Fibroblast of peridontal ligament (primary cell): Measurements from ENCODE around the gene BMERB1.
"Not testable (repeated sequence)": the region's sequence is repeated elsewhere in the genome, so short reads cannot be mapped to it uniquely, and the experiment has no call there.

Source experiments
- DNase-seq: peaks from one replicate; pipeline ENCODE4 v3.0.0-alpha.2; 2010; ENCODE audit errors: extremely low read depth

Gene BMERB1

DNA sequence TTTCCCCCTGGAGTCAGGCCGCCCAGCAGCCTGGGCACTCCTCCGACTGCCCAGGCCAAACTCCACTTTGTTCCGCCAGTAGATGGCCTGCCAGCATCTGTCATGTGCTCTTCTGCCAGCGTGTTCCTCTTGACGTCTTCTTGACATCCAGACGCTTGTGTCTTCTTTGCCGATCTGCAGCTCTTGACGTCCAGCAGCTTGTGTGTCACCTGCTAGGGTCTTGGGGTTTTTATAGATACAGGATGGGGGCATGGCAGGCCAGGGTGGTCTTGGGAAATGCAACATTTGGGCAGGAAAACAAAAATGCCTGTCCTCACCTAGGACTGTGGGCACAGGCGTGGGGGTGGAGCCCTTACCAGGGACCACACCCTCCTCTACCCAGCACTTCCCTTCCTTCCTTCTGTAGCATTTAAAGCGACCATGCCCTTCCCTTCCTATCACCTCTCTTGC is 88.7 kb downstream of the BMERB1 start:
- DNase-seq, result no peak

DNA sequence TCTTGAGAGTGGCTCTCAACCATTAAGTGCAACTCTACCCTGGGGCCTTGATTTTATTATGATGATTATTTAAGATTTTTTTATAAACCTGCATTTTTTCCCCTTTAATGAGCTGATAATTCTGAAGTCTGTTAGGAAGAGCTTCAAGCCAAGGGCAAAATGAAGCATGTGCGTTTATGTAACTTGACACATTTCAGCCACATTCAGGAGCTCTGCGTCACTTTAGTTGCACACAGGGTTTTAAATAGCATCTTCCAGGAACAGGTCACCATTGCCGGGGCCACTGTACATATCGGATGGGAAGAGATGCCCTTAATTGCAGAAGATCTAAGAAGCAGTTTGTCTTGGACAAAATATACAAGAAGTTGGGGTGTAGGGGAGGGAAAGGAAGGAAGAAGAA is 89.6 kb downstream of the BMERB1 start:
- DNase-seq, result no peak

DNA sequence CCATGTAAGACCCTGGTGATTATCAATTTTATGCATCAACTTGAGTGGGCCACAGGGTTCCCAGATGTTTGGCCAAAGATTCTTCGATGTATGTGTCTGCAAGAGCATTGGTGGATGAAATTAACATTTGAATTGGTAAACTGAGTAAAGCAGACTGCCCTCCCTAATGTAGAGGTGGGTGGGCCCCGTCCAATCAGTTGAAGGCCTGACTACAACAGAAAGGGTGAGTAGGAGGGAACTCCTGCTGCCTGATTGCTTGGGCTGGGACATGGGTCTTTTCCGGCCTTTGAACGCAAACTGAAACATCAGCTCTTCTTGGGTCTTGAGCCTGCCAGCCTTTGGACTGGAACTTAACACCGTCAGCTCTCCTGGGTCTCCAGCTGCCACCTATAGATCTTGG is 90.6 kb downstream of the BMERB1 start:
- DNase-seq, result no peak

DNA sequence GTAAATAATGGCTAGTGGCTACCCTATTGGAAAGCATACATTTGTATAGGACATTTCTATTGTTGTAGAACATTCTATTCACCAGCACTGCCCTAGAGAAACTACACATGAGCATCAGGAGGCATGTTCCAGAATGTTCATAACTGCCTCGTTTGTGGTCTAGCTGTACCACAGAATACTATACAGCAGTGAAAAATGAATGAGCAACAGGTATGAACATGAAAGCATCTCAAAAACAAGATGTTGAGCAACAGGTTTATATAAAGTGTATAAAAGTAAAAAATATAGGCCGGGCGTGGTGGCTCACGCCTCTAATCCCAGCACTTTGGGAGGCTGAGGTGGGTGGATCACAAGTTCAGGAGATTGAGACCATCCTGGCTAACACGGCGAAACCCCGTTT is 91.7 kb downstream of the BMERB1 start:
- DNase-seq, result no peak

DNA sequence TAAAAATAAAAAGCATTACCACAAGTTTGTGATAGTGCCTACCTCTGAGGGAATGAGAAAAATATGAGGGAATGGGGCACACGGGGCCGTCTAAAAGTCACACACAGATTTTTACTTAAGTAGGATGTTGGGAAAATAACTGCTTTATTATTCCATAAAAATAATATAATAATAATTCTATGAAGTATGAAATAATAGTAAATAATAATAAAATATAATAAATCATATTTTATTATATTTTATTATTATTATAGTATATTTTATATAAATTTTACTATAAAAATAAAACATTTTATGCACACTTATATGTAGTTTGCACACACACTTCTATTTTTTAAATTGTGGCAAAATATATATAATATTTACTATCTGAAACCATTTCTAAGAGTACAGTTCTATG is 92.3 kb downstream of the BMERB1 start:
- DNase-seq, result no peak

DNA sequence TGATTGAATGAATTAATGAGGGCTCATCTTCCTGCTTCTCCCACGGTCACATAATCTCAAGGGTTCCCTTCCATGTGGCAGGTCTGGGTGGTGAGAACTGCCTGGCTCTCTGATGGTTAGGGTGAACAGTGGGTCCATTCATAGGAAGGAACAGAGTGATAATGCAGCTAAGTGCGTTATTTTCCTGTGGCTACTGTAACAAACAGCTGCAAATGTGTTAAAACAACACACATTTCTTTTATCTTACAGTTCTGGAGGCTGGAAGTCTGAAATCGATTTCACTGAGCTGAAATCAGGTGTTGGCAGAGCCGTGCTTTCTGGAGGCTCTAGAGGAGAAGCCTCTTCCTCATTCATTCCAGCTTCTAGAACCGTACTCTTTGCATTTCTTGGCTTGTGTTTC is 95.3 kb downstream of the BMERB1 start:
- no peak for DNase-seq

DNA sequence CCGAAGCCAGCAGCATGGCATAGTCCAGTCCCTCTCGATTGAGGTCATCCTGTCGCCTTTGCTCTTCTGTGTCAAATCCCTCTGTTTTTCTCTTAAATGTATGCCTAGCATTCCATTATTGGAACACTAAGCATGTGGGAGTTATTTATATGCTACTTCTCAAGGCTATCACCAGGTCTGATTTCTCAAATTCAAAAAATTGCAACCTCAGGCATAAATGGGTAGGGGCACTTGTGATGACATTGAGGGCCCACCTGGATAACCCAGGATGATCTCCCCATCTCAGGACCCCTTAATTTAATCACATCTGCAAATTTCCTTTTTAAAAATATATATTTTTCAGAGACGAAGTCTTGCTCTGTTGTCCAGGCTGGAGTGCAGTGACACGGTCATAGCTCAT is 95.7 kb downstream of the BMERB1 start:
- DNase-seq, result no peak

DNA sequence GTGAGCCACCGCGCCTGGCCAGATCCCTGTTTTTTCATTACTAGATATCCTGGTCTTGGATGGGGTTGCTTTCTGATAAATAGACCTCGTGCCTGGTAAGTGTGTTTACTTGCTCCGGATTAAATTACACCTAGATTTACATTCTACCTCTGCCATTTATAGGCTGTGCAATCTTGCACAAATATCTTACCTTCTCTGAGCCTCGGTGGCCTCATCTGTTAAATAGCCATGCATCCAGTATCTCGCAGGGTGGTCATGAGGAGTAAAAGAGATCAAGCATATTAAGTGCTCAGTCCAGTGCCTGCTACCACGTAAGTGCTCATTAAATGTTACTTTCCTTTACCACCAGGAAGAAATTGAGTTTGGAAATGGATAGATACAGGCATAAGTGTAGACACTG is 98.4 kb downstream of the BMERB1 start:
- no peak for DNase-seq

DNA sequence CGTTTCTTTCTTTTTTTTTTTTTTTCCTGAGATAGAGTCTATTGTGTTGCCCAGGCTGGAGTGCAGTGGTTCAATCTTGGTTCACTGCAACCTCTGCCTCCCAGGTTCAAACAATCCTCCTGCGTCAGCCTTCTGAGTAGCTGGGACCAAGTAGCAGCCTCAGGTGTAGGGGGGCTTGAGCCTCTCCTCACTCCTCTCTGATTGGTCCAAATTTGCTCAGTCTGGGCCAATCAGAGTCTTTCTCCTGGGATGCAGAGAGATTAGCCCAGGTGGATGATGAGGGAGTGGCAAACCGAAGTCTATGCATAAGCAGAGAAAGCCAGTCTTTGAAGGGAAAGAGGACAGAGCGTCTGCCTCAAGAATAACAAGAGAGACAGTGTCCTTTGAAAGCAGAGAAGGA is 99.0 kb downstream of the BMERB1 start:
- no peak for DNase-seq

DNA sequence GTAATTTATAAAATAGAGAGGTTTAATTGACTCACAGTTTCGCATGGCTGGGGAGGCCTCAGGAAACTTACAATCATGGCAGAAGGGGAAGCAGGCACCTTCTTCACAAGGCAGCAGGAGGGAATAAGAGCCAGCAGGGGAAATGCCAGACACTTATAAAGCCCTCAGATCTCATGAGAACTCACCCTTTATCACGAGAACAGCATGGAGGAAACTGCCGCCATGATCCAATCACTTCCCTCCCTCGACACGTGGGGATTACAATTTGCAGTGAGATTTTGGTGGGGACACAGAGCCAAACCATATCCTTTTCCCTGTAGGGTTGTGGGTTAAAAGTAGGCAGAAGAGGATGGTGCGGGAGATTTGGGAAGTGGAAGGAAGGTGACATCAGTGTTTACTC is 101.4 kb downstream of the BMERB1 start:
- DNase-seq, result no peak

DNA sequence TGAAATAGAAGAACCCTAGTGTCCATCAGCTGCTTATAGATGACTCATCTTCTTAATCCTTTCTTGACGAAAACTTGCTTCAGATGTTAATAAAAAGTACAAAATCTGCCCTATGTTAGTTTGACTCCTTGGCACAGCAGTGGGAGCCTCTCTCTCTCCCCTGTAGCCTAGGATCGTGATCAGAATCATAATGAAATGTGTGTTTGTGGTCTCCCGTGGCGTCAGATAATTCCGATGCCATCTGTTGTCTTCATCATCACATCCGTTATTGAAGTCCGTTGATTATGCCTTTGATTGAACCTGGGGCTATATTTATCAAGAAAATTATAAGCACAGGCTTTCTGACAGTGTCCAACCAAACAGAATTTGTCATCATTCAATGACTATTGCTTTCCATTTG is 102.5 kb downstream of the BMERB1 start:
- no peak for DNase-seq

DNA sequence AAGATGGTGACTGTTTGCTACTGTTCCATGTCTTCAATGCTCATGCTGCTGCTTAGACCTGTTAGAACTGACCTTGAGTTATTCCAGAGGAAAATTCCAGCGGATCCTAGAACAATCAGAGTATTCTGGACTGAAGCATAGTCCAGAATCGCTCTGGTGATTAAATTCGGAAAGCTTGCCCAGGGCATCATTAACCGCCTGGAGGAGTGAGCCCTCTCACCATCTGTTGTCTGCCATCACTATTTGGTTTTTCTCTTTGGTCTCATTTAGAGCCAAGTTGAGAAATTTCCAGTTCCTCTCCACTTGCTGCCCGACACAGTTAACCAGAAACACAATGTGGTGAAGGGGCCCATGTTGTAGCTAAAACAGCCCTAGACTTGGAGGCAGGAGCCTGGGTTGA is 104.1 kb downstream of the BMERB1 start:
- no peak for DNase-seq

DNA sequence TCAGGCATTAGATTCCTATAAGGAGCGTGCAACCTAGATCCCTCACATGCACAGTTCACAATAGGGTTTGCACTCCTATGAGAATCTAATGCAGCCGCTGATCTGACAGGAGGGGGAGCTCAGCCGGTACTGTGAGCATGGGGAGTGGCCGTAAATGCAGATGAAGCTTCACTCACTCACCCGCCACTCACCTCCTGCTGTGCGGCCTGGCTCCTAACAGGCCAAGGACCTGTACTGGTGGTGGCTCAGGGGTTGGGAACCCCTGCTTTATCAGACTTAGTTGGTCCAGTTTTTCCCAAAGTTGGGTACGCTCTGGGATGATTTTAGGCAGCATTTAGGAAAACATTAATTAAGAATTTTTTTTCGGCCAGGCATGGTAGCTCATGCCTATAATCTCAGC is 104.8 kb downstream of the BMERB1 start:
- DNase-seq, result no peak

DNA sequence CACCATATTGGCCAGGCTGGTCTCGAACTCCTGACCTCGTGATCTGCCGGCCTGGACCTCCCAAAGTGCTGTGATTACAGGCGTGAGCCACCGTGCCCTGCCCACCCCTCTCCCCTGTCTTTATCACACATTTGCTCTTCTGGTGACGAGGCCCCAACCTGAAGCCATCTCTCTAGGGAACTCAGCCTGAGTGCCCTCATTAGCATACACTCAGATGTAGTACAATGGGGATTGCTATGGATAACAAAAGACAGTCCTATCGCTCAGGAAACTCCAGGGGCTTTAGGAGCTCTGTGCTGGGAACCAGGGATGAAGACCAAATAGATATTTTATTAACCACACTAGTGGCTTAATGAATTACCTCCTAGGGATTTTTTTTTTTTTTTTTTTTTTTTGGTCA is 107.9 kb downstream of the BMERB1 start:
- DNase-seq, result no peak

DNA sequence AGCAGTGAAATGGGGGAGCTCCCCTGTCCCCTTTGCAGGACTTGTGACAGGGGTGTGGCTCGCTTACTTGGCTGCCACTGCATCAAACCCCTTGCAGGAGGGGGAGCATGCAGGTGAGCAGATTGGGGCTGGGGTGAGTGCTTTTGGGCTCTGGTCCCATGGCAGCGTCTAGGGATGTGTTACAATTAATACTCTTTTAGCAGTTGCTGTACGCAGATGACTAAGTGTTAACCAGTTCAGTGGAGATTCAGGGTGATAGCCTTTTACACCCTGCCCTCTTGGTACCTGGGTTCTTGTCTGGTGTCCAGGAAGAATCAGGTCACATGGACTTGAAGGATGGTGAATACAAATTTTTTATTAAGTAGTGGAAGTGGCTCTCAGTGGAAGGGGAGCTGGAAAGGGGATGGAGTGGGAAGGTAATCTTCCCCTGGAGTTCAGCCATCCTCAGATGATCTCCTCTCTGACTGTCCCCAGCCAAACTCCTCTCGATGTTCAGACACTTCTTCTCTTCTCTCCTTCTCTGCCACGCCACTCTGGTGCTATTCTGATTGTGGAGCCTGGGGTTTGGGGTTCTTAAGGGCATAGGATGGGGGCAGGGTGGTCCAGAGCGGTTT is 108.5 kb downstream of the BMERB1 start:
- no peak for DNase-seq

DNA sequence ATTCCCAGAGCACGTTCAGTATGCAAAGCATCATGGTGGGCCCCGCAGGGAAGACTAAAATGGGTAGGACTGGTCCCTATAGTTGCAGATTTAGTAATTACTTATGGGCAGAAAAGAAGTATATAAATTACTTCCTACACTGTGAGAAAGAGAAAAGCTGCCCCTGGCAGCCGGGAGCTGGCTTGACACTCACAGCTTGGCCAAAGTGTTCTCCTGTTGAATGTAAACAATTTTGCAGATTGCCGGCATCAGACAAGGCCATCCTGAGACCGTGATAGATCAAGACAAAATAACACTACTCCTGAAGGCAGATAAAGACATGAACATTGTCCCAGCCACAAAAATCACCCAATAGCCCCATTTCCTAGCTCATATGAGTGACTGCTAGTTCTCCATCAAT is 110.0 kb downstream of the BMERB1 start:
- no peak for DNase-seq

DNA sequence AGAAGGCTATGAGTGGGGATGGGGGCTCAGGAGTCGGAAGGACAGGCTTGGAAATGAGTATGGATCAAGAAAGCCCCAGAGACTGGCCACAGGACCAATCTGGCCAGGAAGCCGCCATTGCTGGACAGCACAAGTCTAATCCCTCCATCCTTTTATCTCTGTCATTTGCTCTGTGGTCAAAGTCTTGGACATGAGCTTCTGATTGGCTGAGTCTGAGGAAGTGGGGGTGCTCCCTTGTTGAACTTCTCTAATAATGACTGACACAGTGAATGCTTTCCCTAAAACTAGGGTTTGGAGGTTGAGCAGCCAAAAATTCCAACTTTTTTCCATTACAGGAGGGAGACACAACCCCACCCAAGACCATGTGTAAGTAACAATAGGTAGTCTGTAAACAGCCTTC is 111.2 kb downstream of the BMERB1 start:
- no peak for DNase-seq

DNA sequence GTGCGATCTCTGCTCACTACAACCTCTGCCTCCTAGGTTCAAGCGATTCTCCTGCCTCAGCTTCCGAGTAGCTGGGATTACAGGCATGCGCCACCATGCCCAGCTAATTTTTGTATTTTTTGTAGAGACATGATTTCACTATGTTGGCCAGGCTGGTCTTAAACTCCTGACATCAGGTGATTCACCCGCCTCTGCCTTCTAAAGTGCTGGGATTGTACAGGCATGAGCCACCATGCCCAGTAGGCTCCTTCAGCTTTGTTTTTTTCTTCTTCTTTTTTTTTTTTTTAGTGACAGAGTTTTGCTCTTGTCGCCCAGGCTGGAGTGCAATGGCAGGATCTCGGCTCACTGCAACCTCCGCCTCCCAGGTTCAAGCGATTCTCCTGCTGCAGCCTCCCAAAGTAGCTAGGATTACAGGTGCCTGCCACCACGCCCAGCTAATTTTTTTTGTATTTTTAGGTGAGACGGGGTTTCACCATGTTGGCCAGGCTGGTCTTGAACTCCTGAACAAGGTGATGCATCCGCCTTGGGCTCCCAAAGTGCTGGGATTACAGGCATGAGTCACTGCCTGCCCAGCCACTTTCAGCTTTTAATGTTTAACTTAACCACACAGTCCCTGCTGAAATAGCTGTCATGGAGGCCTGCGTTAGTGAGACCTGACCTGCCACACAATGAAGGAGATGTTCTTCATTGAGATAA is 112.8 kb downstream of the BMERB1 start:
- DNase-seq, result not testable (repeated sequence)

DNA sequence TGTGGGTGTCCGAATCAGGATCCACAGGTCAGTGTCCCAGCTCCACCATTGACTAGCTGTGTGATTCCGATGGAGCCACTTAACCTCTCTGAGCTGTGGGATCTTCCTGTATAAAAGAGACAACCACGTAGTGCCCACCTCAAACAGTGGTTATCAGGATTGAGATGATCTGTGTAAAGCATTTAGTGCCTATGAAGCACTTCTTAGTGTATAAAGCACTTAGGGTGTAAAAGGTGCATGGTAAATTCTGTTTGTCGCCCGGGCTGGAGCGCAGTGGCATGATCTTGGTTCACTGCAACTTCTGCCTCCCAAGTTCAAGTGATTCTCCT is 113.3 kb downstream of the BMERB1 start:
- no peak for DNase-seq

DNA sequence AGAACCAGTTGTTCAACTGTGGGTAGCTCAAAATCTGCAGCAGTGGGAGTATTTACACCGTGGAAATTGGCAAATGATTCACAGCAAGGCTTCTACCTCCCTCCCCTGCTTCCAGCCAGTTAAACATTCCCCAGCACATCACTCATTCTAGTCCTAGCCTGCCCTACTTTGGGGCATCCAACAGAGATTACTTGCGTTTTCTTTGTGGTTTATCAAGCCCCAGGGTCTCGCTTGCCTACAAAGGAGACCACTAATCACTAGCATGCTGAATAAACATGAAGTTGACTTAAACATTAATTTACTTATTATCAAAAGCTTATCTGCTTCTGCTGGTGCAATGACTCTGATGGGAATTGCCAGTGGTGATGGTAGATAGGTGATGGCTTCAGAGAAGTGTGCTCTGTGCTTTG is 114.1 kb downstream of the BMERB1 start:
- DNase-seq, result no peak

DNA sequence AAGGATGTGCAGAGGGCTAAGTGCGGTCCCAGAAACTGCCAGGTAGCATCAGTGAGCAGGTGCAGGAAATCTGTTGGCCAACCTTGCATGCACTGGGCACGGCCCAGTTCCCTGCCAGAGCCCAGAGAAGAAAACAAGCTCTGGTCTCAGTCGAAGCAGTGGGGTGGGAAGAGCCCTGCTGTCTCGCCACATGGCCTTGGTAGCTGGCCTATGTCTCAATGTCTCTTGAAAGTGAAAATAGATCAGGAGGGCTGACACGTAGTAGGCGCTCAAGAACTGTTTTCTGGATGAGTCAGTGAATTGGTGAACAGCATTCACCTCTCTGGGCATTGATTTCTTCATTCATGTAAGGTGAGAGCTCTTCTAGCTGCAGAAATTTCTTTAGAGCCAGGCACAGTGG is 118.1 kb downstream of the BMERB1 start:
- DNase-seq, result no peak

DNA sequence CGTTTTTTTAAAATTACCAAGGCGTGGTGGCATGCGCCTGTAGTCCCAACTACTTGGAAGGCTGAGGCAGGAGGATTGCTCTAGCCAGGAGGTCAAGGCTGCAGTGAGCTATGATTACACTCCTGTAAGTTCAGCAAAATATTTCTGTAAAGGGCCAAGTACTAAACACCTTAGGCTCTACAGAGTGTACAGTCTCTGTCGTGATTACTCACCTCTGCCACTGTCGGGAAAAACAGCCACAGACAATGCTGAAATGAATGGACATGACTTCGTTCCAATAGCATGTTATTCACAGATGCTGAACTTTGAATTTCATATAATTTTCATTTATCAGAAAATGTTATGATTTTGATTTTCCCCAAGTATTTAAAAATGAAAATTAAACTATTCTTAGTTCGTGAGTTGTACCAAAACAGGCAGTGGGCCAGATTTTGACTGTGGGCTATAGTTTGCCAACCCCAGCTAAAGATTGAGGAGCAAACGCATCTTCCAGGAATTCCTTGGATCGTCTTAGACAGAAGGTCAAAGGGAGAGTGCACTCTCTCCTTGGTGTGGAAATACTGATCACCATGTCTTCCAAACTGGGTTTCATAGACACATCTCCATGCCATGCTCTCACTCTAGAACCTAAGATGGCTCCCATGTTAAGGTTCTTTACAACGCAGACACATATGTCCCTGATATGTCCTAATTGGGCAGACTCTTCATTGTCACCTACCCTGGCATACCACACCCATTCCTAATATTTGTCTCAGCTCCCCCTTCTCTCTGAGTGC is 119.1 kb downstream of the BMERB1 start:
- DNase-seq, result no peak

DNA sequence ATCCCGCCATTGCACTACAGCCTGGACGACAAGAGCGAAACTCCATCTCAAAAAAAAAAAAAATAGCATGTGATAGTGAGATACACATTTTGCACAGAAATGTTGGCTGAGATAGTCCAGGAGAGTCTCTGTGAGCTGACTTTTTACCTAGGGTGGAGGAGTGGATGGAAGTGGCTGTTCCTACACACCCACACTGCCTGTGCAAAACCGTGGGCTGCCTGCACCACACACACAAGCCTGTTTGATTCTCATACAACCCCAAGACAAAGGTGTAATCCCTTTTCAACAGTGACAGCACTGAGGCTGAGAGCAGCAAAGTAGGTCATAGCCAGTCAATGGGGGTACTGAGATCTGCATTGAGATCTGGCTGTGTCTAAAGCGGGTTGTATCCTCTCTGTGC is 121.7 kb downstream of the BMERB1 start:
- DNase-seq, result no peak
